T-helper 2 cell treated with Interferon-gamma antibody and Interleukin-4, amounts not matched to agents 5 μg/mL and 100 μg/mL, for 36 hours (primary cell): ENCODE measurements around the gene SNX10.

ENCODE experiments used
- DNase-seq: peaks from one replicate; pipeline ENCODE4 v3.0.0; 2021; ENCODE audit warnings: low spot score
- H3K27ac Mint-ChIP-seq: one replicate; pipeline ENCODE4 v1.8.0; 2021; ENCODE audit warnings: mild to moderate bottlenecking, mixed read lengths
- H3K27me3 Mint-ChIP-seq: one replicate; pipeline ENCODE4 v1.8.0; 2021; ENCODE audit warnings: low read depth, mixed read lengths
- H3K36me3 Mint-ChIP-seq: one replicate; pipeline ENCODE4 v1.8.0; 2021; ENCODE audit warnings: low read depth, mixed read lengths
- H3K4me1 Mint-ChIP-seq: one replicate; pipeline ENCODE4 v1.8.0; 2021; ENCODE audit warnings: low read depth, mixed read lengths
- H3K4me3 Mint-ChIP-seq: one replicate; pipeline ENCODE4 v1.8.0; 2022; ENCODE audit warnings: mild to moderate bottlenecking, moderate library complexity, mixed read lengths
- H3K9me3 Mint-ChIP-seq: one replicate; pipeline ENCODE4 v1.8.0; 2021; ENCODE audit warnings: mixed read lengths

The SNX10 gene

GRCh38 chr7:26308551-26308950 is 16.9 kb downstream of the SNX10 start:
- no peak overlapping the region for H3K27ac Mint-ChIP-seq
- H3K27me3 Mint-ChIP-seq = no peaks in the 10 kb centered on the region
- no peak overlapping the region for H3K4me3 Mint-ChIP-seq
- H3K36me3 Mint-ChIP-seq = peaks cover 36% of the 10 kb centered on the region
- peaks cover 28% of the 10 kb centered on the region for H3K4me1 Mint-ChIP-seq
- H3K9me3 Mint-ChIP-seq = no peaks in the 10 kb centered on the region
- DNase-seq = no peak

- Mint-ChIP-seq H3K4me3 (no peak overlapping the region), H3K27ac (peak overlapping the region; percentile 32), H3K4me1 (peaks cover 26% of the 10 kb centered on the region), H3K36me3 (peaks cover 36% of the 10 kb centered on the region), H3K9me3 (no peaks in the 10 kb centered on the region), H3K27me3 (no peaks in the 10 kb centered on the region)
- no peak for DNase-seq
These were observed 17.4 kb downstream of the SNX10 start for GRCh38 chr7:26309089-26309488.

GRCh38 chr7:26311798-26312197 is 20.1 kb downstream of the SNX10 start:
- Mint-ChIP-seq H3K27me3 (no peaks in the 10 kb centered on the region), H3K9me3 (no peaks in the 10 kb centered on the region), H3K4me3 (no peak overlapping the region), H3K4me1 (peaks cover 11% of the 10 kb centered on the region), H3K27ac (no peak overlapping the region), H3K36me3 (peaks cover 28% of the 10 kb centered on the region)
- no peak for DNase-seq

- peaks cover 12% of the 10 kb centered on the region for H3K4me1 Mint-ChIP-seq
- H3K27me3 Mint-ChIP-seq = no peaks in the 10 kb centered on the region
- H3K27ac Mint-ChIP-seq = no peak overlapping the region
- H3K9me3 Mint-ChIP-seq = no peaks in the 10 kb centered on the region
- no peak overlapping the region for H3K4me3 Mint-ChIP-seq
- DNase-seq = no peak
- peaks cover 7% of the 10 kb centered on the region for H3K36me3 Mint-ChIP-seq
These were observed 25.5 kb downstream of the SNX10 start for GRCh38 chr7:26317211-26317610.

GRCh38 chr7:26318921-26319320 is 27.3 kb downstream of the SNX10 start:
- Mint-ChIP-seq H3K27me3 (no peaks in the 10 kb centered on the region), H3K27ac (no peak overlapping the region), H3K4me3 (no peak overlapping the region), H3K4me1 (peaks cover 8% of the 10 kb centered on the region), H3K9me3 (no peaks in the 10 kb centered on the region), H3K36me3 (peaks cover 12% of the 10 kb centered on the region)
- no peak for DNase-seq

DNA sequence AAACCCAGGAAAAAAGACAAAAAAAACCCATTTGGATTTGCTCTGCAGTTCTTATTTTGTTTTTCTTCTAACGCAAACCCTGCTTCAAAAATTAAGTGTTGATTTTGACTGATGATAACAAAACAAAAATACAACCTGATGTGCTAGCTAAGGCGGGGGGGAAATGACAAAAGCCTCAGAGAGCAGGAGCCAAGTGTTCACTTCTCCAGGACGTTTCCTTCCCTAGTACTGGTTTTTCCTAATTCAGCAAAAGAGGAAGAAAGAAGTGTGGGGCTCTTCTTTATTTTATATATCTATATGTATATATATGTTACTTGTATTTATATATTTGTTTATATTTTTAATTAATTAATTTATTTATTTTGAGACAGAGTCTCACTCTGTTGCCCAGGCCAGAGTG is 28.0 kb downstream of the SNX10 start:
- no peak overlapping the region for H3K4me3 Mint-ChIP-seq
- no peak overlapping the region for H3K27ac Mint-ChIP-seq
- no peak for DNase-seq
- H3K4me1 Mint-ChIP-seq = peaks cover 8% of the 10 kb centered on the region
- H3K9me3 Mint-ChIP-seq = no peaks in the 10 kb centered on the region
- H3K27me3 Mint-ChIP-seq = no peaks in the 10 kb centered on the region
- H3K36me3 Mint-ChIP-seq = peaks cover 12% of the 10 kb centered on the region

DNA sequence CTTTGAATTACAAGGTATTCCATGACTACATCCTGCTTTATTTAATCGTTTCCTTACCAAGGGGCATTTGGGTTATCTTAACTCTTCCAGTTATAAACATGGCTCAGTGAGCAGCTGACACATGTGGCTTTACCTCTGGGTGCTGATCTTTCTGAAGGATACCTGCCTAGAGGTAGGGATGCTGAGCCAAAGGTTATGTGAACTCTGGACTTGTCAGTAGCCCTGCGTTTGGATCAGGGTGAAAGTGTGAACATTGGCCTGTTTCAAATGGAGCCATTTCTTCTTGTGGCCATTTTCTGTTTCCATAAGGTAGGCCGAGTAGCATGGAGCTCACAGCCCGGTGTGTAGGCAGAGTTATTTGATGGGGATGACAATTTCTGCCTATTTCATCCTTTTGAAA is 29.2 kb downstream of the SNX10 start:
- Mint-ChIP-seq H3K9me3 (no peaks in the 10 kb centered on the region), H3K4me1 (peaks cover 8% of the 10 kb centered on the region), H3K27me3 (no peaks in the 10 kb centered on the region), H3K4me3 (no peak overlapping the region), H3K27ac (no peak overlapping the region), H3K36me3 (peaks cover 14% of the 10 kb centered on the region)
- no peak for DNase-seq

- Mint-ChIP-seq H3K27me3 (no peaks in the 10 kb centered on the region), H3K4me3 (no peak overlapping the region)
- DNase-seq = no peak
These were observed 29.8 kb downstream of the SNX10 start for GRCh38 chr7:26321435-26321834.

GRCh38 chr7:26326211-26326610 is 34.5 kb downstream of the SNX10 start:
- peaks cover 13% of the 10 kb centered on the region for H3K4me1 Mint-ChIP-seq
- no peak overlapping the region for H3K4me3 Mint-ChIP-seq
- H3K27ac Mint-ChIP-seq = no peak overlapping the region
- H3K27me3 Mint-ChIP-seq = no peaks in the 10 kb centered on the region
- H3K36me3 Mint-ChIP-seq = peaks cover 34% of the 10 kb centered on the region
- H3K9me3 Mint-ChIP-seq = no peaks in the 10 kb centered on the region
- DNase-seq = no peak

More at GRCh38 chr7:26321435-26321834, 29.8 kb downstream of the SNX10 start:
- H3K9me3 Mint-ChIP-seq = no peaks in the 10 kb centered on the region
- H3K4me1 Mint-ChIP-seq = peaks cover 8% of the 10 kb centered on the region
- no peak overlapping the region for H3K27ac Mint-ChIP-seq
- H3K36me3 Mint-ChIP-seq = peaks cover 14% of the 10 kb centered on the region

DNA sequence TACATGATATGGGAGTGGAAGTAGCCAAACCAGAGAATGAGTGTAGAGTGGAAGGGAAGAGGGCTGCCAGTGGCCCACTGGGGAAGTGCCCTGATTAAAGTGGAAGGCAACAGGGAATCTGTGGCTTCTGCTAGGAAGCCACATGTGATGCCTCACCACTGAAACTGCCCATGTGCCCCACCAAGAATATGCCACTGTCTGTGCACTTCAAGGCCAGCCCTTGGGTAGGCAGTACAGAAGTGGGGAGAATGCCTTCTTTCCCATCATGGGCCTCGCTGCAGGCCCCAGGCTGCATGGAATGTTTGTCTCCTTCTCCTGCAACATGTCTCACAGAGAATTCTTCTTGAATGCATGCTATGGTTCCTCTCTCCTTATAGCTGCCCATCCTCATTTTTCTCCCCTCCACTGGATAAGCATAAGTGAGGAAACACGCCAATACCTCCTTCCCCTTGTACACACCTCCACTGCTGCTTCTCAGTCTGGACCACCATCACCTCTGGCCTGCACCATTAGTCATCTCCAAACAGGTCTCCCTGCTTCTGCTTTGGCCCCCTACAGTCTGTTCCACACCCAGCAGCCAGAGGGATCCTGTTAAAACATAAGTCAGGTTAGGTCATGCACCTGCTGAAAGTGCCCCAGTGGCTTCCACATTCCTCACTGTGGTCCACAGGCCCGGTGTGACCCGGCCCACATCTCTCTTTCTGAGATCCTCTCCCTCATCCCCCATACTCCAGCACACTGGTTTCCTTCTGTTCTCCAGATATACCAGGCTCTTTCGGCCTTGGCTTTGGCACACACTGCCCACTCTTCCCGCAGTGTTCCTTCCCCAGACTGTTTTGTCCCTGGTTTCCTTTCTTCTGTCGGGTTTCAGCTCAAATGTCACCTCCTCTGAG is 37.1 kb downstream of the SNX10 start:
- H3K9me3 Mint-ChIP-seq = peaks cover 9% of the 10 kb centered on the region
- H3K27ac Mint-ChIP-seq = no peak overlapping the region
- DNase-seq = no peak
- peaks cover 38% of the 10 kb centered on the region for H3K36me3 Mint-ChIP-seq
- H3K4me1 Mint-ChIP-seq = peaks cover 17% of the 10 kb centered on the region
- H3K4me3 Mint-ChIP-seq = no peak overlapping the region
- H3K27me3 Mint-ChIP-seq = no peaks in the 10 kb centered on the region

GRCh38 chr7:26329520-26330255 is 38.0 kb downstream of the SNX10 start:
- Mint-ChIP-seq H3K4me1 (peaks cover 25% of the 10 kb centered on the region), H3K27me3 (no peaks in the 10 kb centered on the region), H3K4me3 (no peak overlapping the region), H3K9me3 (peaks cover 9% of the 10 kb centered on the region), H3K27ac (peak overlapping the region; percentile 34), H3K36me3 (peaks cover 44% of the 10 kb centered on the region)
- no peak for DNase-seq

DNA sequence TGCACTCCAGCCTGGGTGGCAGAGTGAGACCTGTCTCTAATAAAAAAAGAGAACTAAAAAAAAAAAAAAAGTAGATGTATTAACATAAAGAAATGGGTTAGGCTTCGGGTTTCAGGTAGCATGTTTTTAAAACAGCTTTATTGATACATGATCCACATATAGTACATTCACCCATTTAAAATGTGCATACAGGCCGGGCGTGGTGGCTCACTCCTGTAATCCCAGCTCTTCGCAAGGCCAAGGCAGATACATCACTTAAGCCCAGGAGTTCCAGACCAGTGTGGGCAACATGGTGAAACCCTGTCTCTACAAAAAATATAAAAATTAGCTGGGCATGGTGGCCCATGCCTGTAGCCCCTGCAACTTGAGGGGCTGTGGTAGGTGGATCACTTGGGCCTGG is 39.5 kb downstream of the SNX10 start:
- Mint-ChIP-seq H3K4me3 (no peak overlapping the region), H3K36me3 (peaks cover 49% of the 10 kb centered on the region), H3K27ac (no peak overlapping the region), H3K9me3 (peaks cover 9% of the 10 kb centered on the region), H3K27me3 (no peaks in the 10 kb centered on the region), H3K4me1 (peaks cover 37% of the 10 kb centered on the region)
- DNase-seq = no peak

GRCh38 chr7:26331789-26332188 is 40.1 kb downstream of the SNX10 start:
- Mint-ChIP-seq H3K36me3 (peaks cover 49% of the 10 kb centered on the region), H3K4me1 (peaks cover 38% of the 10 kb centered on the region), H3K27me3 (no peaks in the 10 kb centered on the region), H3K27ac (no peak overlapping the region), H3K4me3 (no peak overlapping the region), H3K9me3 (peaks cover 9% of the 10 kb centered on the region)
- DNase-seq = no peak

GRCh38 chr7:26332698-26333097 is 41.0 kb downstream of the SNX10 start:
- Mint-ChIP-seq H3K36me3 (peaks cover 51% of the 10 kb centered on the region), H3K27me3 (no peaks in the 10 kb centered on the region), H3K27ac (no peak overlapping the region), H3K4me1 (peaks cover 42% of the 10 kb centered on the region), H3K9me3 (peaks cover 9% of the 10 kb centered on the region), H3K4me3 (no peak overlapping the region)
- no peak for DNase-seq
